OCI-M2 (cell line): ENCODE data around the gene PTPN7.
"Not testable (repeated sequence)": the region's sequence is repeated elsewhere in the genome, so short reads cannot be mapped to it uniquely, and the experiment has no call there.

Source experiments
- DNase-seq: peaks from one replicate; lab custom pipeline; 2025; ENCODE audit not compliant: unreplicated experiment; lab: John Stamatoyannopoulos, UW

PTPN7 gene

GRCh38 chr1:202167708-202168415, 7.5 kb upstream of the PTPN7 start:
- DNase-seq, result no peak

- not testable (repeated sequence) for DNase-seq
These were observed 6.7 kb upstream of the PTPN7 start for GRCh38 chr1:202167054-202167453.

DNA sequence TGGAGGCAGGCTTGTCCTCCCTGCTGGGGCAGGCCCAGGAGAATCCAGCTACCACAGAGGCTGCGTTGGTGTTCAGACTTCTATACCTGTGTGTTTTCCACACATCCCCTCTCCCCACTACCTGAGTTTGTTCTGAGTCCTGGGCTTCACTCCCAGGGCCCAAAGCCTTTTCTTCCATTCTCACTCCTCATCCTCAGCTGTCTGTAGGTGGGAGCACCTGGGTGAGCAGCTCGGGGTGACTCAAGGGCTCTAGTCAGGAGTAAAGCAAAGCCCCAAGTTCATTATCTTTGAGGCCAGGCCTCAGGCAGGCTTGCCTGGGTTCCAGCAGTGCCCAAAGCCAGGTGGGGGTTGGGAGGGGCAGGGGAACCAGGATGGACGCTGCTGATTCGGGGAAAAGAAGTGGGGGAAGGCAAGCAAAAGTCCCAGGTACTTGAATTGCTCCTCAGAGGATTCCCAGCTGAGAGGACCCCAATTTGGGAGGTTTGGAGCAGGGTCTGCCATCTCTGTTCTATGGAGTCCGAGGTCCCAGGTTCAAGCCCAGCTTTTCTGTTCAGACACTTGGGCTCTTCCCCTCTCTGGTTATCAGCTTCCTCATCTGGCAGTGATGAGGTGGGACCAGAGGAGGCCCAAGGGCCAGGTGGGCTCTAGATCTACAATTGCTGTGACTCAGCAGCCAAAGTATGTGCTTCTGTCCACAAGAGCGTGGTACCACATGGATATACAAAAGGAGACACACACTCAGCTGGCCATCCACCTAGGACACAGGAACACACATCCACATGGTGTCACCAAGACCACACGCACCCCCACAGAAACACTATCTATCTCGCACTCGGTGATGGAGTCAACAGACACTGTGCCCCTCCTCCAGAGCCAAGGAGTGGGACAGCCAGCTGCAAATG, 5.8 kb upstream of the PTPN7 start:
- DNase-seq, result no peak

- DNase-seq, result no peak
These were observed 5.0 kb upstream of the PTPN7 start for GRCh38 chr1:202165267-202165941.

GRCh38 chr1:202164271-202165037, 4.1 kb upstream of the PTPN7 start:
- DNase-seq, result no peak

GRCh38 chr1:202163281-202164270, 3.2 kb upstream of the PTPN7 start:
- DNase-seq, result no peak

DNA sequence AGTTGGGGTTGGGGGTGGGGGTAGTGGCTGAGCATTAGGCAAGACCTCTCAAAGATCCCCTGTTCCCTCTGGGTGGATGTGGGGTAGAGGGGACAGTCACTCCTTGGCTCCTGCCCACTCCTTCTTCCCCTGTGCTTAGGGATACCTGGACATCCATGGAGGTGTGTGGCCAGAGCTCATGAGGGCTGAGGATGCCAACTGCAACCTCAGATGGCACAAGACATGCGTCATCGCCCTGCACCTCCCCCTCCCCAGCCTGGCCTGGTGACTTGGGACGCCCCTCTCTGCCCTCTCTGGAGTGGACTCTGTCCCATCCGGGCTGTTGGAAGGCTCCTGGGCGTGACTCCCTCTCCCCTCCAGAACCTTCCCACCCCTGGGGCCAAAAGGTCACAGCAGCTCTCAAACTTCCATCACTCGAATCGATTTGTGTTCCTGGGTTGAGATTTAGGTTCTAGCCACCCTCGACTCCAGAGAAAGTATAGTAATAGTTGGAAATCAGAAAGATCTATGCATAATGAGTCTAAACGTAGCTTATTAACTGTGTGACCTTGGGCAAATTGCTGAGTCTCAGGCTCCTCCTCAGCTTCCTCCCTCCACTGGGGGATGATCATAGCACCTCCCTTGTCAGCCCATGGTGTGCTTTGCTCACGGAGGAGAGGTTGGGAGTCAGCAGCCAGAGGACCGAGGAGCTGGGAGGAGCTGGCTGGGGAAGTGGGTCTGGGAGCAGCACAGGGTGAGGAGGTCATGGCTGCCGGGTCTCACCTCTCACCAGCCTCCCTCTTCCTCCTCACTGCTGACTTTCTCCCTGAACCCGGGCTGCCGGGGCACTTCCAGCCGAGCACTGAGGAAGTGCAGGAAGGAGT, 2.2 kb upstream of the PTPN7 start:
- DNase-seq, result no peak

- no peak for DNase-seq
These were observed 1.6 kb upstream of the PTPN7 start for GRCh38 chr1:202162047-202162417.

- DNase-seq, result no peak
These were observed 997 bp upstream of the PTPN7 start for GRCh38 chr1:202161151-202162046.

DNA sequence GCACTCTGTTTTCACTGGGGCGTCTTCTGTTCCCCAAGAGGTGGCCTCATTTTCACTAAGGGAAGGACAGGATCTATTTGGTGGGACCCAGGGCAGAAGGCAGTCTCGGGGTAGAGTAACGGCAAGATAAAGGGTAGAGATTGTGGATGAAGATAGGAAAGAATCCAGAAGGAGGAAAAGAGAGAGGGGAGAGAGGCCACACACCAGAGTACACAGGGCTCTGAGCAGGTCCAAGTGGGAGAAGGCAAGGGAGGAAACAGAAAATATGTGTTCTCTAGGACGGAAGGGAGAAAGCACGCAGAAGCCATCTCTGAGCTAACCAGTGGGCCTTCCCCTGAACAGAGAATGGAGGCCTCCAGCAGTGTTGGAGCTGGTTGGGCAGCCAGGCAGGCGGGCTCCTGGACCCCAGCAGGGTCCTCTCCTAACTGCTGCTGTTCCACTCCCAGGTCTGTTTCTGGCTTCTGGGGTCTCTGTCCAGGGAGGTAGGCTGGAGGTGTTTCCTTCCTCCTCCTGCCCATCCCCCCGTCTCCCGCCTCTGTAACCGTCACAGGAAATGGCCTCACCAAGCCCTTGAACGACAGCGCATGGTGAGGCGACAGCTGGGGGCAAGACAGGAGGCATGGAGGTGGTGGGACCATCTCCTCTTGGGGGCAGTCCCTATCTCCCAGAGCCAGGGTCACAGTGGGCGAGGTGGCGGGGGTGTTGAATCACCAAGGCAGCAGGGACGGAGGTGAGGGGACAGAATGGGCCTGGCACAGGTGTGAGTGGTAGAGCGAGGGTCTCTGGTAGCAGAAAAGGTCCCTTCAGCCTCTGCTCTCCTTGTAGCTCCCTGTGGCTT, 649 bp downstream of the PTPN7 start:
- DNase-seq, result no peak

DNA sequence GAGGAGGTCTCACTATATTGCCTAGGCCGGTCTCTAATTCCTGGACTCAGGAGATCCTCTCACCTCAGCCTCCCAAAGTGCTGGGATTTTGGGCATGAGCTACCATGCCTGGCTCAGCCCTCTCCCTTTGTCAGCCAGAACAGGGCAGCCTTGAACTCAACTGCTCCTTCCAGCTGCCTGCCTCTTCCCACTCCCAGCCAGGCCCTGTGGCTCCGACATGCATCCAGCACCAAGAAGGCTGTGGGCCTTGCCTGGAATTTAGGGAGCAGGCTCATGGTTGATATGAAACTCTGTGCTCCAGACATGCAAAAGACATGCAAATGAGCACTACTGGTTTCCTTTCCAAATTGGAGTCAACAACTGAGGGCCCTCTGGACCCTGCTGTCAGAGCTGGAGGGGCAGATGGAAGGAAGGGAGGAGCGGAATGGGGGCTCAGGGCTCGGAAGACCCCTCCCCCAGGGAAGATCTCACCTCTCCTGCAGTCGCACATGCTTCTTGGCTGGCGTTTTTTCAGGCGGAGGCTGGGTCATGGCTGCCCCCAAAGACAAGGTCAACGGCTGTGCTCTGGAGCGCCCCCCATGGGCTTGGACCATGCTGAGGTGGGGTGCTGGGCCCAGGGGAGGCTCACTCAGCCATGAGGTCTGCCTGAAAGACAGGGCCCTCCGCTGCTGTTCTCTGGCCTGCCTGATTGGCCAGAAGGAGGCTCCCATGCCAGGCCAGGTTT, 1.4 kb downstream of the PTPN7 start:
- DNase-seq, result no peak

GRCh38 chr1:202157945-202158344, 2.5 kb downstream of the PTPN7 start:
- DNase-seq, result no peak

GRCh38 chr1:202156590-202156989, 3.8 kb downstream of the PTPN7 start:
- DNase-seq, result no peak

- no peak for DNase-seq
These were observed 4.9 kb downstream of the PTPN7 start for GRCh38 chr1:202155478-202156021.

DNA sequence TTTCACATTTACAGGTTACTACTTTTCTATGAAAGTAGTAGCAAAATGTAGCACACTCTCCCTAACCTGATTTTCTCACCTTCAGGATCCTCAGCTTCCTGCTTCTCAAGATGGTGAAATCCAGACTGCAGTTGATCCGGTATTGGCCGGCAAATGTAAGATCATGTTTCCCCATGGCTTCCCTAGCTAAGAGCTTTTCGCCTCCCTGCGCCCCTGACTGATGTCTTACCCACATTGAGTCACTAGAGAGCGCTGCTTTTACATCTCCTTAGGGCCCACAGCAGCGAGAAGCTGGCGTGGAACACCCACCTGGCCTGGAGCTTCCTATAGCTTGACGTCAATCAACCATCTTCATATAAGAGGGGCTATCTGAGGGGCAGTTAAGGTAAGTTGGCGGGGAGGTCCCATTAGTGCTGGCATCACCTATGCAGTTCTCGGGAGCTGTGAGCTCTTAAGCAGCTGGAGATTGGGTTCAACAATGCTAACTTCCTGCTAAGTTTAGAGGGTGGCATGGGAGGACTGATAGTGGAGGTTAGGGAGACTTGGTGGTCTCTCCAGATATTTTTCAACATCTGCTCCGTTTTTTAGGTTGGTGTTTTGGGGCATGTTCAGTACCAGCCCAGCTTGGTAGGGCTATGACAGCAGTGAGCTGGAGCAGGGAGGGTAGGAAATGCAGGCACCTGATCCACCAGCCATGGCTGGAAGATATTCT, 5.5 kb downstream of the PTPN7 start:
- no peak for DNase-seq
